ENCODE results near the gene MYLK2. TPM values are rescaled to one million over a fixed set of nuclear protein-coding genes. Genes with fewer than 3 reads are reported as not detected.

The MYLK2 gene
- total RNA-seq, 4 donors from 2014 or later = 0.33 to 0.65 (median 0.52) TPM; not detected in 1

- TF ChIP-seq EP300 (IDR thresholded peaks at IDR 0.05) (no peak), CTCF (IDR thresholded peaks at IDR 0.05) (no peak), POLR2A (IDR thresholded peaks at IDR 0.05; ENCODE audit: low read depth) (no peak), POLR2AphosphoS5 (IDR thresholded peaks at IDR 0.05) (no peak)
- H3K4me3 ChIP-seq = peak overlapping the region; percentile 60 to 89 (median 84)
- H3K4me1 ChIP-seq = peaks cover 9 to 26% (median 22%) of the 10 kb centered on the region in 4 donors
- peak overlapping the region; percentile 49 to 71 (median 66) for H3K27ac ChIP-seq (replicated peaks in 1 of 4)
- intact Hi-C loops (cut with DNase I) = no loop called here
- DNase-seq (ENCODE audit: extremely low spot score) = no peak
- no peaks in the 10 kb centered on the region for H3K9me3 ChIP-seq
- no peaks in the 10 kb centered on the region for H3K27me3 ChIP-seq
- no peaks in the 10 kb centered on the region for H3K36me3 ChIP-seq
- WGBS = 7% methylated on average over 21 of the region's 24 CpGs
Observed at GRCh38 chr20:31870726-31871617, 51.8 kb downstream of the MYLK2 start.

GRCh38 chr20:31871618-31871954, 52.4 kb downstream of the MYLK2 start:
- H3K27me3 ChIP-seq = no peaks in the 10 kb centered on the region
- TF ChIP-seq CTCF (IDR thresholded peaks at IDR 0.05) = no peak
- TF ChIP-seq POLR2AphosphoS5 (IDR thresholded peaks at IDR 0.05) = no peak
- no peak for TF ChIP-seq EP300 (IDR thresholded peaks at IDR 0.05)
- TF ChIP-seq POLR2A (IDR thresholded peaks at IDR 0.05; ENCODE audit: low read depth) = no peak
- intact Hi-C loops (cut with DNase I) = no loop called here
- no peaks in the 10 kb centered on the region for H3K36me3 ChIP-seq
- no peaks in the 10 kb centered on the region for H3K9me3 ChIP-seq
- no peak overlapping the region for H3K27ac ChIP-seq (replicated peaks in 1 of 4)
- peaks cover 9 to 26% (median 22%) of the 10 kb centered on the region in 4 donors for H3K4me1 ChIP-seq
- no peak for DNase-seq (ENCODE audit: extremely low spot score)
- 100% methylated on average over 1 of the region's 1 CpG for WGBS
- H3K4me3 ChIP-seq = no peak overlapping the region

GRCh38 chr20:31872406-31872805, 53.2 kb downstream of the MYLK2 start:
- Histone ChIP-seq H3K27me3 (no peaks in the 10 kb centered on the region), H3K4me1 (peaks cover 9 to 26% (median 22%) of the 10 kb centered on the region in 4 donors), H3K4me3 (no peak overlapping the region), H3K36me3 (no peaks in the 10 kb centered on the region), H3K27ac (replicated peaks in 1 of 4) (no peak overlapping the region), H3K9me3 (no peaks in the 10 kb centered on the region)
- TF ChIP-seq EP300 (IDR thresholded peaks at IDR 0.05) = no peak
- TF ChIP-seq POLR2AphosphoS5 (IDR thresholded peaks at IDR 0.05) = no peak
- no peak for TF ChIP-seq POLR2A (IDR thresholded peaks at IDR 0.05; ENCODE audit: low read depth)
- no peak for TF ChIP-seq CTCF (IDR thresholded peaks at IDR 0.05)
- intact Hi-C loops (cut with DNase I) = no loop called here
- no peak for DNase-seq (ENCODE audit: extremely low spot score)
- 92% methylated on average over 6 of the region's 6 CpGs for WGBS

- no peaks in the 10 kb centered on the region for H3K9me3 ChIP-seq
- 76% methylated on average over 2 of the region's 2 CpGs for WGBS
- no peaks in the 10 kb centered on the region for H3K27me3 ChIP-seq
- H3K36me3 ChIP-seq = no peaks in the 10 kb centered on the region
- no peak for DNase-seq (ENCODE audit: extremely low spot score)
- H3K4me1 ChIP-seq = peaks cover 0 to 17% (median 15%) of the 10 kb centered on the region in 4 donors
- TF ChIP-seq EP300 (IDR thresholded peaks at IDR 0.05) (no peak), POLR2AphosphoS5 (IDR thresholded peaks at IDR 0.05) (no peak), POLR2A (IDR thresholded peaks at IDR 0.05; ENCODE audit: low read depth) (no peak), CTCF (IDR thresholded peaks at IDR 0.05) (no peak)
- no peak overlapping the region for H3K27ac ChIP-seq (replicated peaks in 1 of 4)
- no peak overlapping the region for H3K4me3 ChIP-seq
- intact Hi-C loops (cut with DNase I) = no loop called here
Observed at GRCh38 chr20:31875671-31876070, 56.5 kb downstream of the MYLK2 start.

All from esophagus muscularis mucosa (tissue), 4 donors.